ENCODE measurements around the gene CD79A.
"Not testable (repeated sequence)": the region's sequence is repeated elsewhere in the genome, so short reads cannot be mapped to it uniquely, and the experiment has no call there.

CD79A gene

GRCh38 chr19:41863209-41863931 is 13.7 kb upstream of the CD79A start:
- DNase-seq = no peak

- no peak for DNase-seq
Measured at GRCh38 chr19:41864374-41864773, 12.7 kb upstream of the CD79A start.

- no peak for DNase-seq
Measured at GRCh38 chr19:41866284-41866683, 10.8 kb upstream of the CD79A start.

- no peak for DNase-seq
Measured at GRCh38 chr19:41868120-41868988, 8.7 kb upstream of the CD79A start.

- DNase-seq = no peak
Measured at GRCh38 chr19:41868989-41869300, 8.1 kb upstream of the CD79A start.

- no peak for DNase-seq
Measured at GRCh38 chr19:41869374-41869955, 7.6 kb upstream of the CD79A start.

- DNase-seq = no peak
Measured at GRCh38 chr19:41870401-41870873, 6.6 kb upstream of the CD79A start.

GRCh38 chr19:41871573-41872383 is 5.3 kb upstream of the CD79A start:
- DNase-seq = peak; percentile 51

GRCh38 chr19:41872384-41872774 is 4.7 kb upstream of the CD79A start:
- DNase-seq = no peak

GRCh38 chr19:41872775-41873647 is 4.1 kb upstream of the CD79A start:
- peak; percentile 72 for DNase-seq

GRCh38 chr19:41875973-41876372 is 1.1 kb upstream of the CD79A start:
- DNase-seq = not testable (repeated sequence)

GRCh38 chr19:41877916-41878905 is 1.1 kb downstream of the CD79A start:
- no peak for DNase-seq

GRCh38 chr19:41879080-41879479 is 2.0 kb downstream of the CD79A start:
- no peak for DNase-seq

- no peak for DNase-seq
Measured at GRCh38 chr19:41879670-41880328, 2.7 kb downstream of the CD79A start.

- no peak for DNase-seq
Measured at GRCh38 chr19:41880329-41880708, 3.2 kb downstream of the CD79A start.

GRCh38 chr19:41882568-41883462 is 5.7 kb downstream of the CD79A start, which contains the start of gene ARHGEF1:
ARHGEF1 (plus strand) TSS chr19:41883184; CDS start chr19:41888083, 4,899 bp downstream.
- peak; percentile 60 for DNase-seq

- no peak for DNase-seq
Measured at GRCh38 chr19:41883463-41883820, 6.4 kb downstream of the CD79A start.

GRCh38 chr19:41883821-41884733 is 7.0 kb downstream of the CD79A start:
- DNase-seq = peak; percentile 84

All from activated naive CD4-positive, alpha-beta T cell treated with anti-CD3 and anti-CD28 coated beads, Interleukin-2, amount 50 U/mL, for 16 hours (primary cell).